ENCODE results near the gene CHRNB1. TPM values are rescaled to one million over a fixed set of nuclear protein-coding genes. Genes with fewer than 3 reads are reported as not detected.

Gene CHRNB1
- total RNA-seq, 1 experiment from 2014 or later: 12.7 TPM

DNA sequence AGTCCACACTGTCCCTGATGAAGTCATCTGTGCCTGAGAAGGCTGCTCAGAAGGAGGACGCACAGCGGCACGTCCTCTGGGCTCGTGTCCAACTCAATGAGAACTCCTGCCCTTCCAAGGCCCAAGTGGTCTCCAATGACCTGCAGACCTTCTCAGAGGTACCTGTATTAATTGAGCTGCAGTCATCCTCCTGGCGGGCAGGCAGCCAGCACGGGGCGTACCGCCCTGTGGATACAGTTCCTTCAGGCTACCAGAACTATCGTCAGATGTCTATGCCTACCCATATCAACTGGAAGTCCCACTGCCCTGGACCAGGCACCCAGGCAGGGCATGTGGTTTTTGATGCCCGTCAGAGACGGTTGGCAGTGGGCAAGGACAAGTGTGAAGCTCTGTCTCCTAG lies 12.6 kb upstream of the CHRNB1 start:
- DNase-seq: no peak
- TF ChIP-seq, protein P1, sequence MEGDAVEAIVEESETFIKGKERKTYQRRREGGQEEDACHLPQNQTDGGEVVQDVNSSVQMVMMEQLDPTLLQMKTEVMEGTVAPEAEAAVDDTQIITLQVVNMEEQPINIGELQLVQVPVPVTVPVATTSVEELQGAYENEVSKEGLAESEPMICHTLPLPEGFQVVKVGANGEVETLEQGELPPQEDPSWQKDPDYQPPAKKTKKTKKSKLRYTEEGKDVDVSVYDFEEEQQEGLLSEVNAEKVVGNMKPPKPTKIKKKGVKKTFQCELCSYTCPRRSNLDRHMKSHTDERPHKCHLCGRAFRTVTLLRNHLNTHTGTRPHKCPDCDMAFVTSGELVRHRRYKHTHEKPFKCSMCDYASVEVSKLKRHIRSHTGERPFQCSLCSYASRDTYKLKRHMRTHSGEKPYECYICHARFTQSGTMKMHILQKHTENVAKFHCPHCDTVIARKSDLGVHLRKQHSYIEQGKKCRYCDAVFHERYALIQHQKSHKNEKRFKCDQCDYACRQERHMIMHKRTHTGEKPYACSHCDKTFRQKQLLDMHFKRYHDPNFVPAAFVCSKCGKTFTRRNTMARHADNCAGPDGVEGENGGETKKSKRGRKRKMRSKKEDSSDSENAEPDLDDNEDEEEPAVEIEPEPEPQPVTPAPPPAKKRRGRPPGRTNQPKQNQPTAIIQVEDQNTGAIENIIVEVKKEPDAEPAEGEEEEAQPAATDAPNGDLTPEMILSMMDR (conservative IDR thresholded peaks at IDR 0.05): no peak
- no CpG with 5 or more reads among the region's 11 CpGs for WGBS (ENCODE audit: extremely low coverage, insufficient read length, low lambda C conversion rate)

More for the DNA sequence above, 12.6 kb upstream of the CHRNB1 start:
- Mint-ChIP-seq H3K36me3 (ENCODE audit: insufficient read depth in 1 of 3, low read depth in 3 of 3) (no peaks in the 10 kb centered on the region), H3K9me3 (no peaks in the 10 kb centered on the region; a peak in 1 of 5 replicates), H3K4me1 (peaks cover 5% of the 10 kb centered on the region in 2 experiments; a peak in 3 of 4 replicates), H3K4me3 (no peak overlapping the region), H3K27ac (no peak overlapping the region), H3K27me3 (ENCODE audit: low read depth) (peaks cover 15% of the 10 kb centered on the region)
- Histone ChIP-seq H3T11ph (ENCODE audit: low read length) (no peak overlapping the region), H3K18ac (ENCODE audit: insufficient read length, low read depth, low read length) (no peak overlapping the region), H3K4me2 (ENCODE audit: insufficient read depth, insufficient read length, low read length) (no peak overlapping the region), H3K27me3 (ENCODE audit: insufficient read depth, low read length) (no peaks in the 10 kb centered on the region; the same call in 1 of the 2 replicates), H3K4me1 (ENCODE audit: insufficient read depth, low read length) (no peaks in the 10 kb centered on the region), H3K79me1 (ENCODE audit: insufficient read depth, low read depth, low read length, poor library complexity, severe bottlenecking) (no peaks in the 10 kb centered on the region), H3K79me2 (ENCODE audit: insufficient read depth, low read length) (no peaks in the 10 kb centered on the region), H2BK5ac (ENCODE audit: insufficient read length, low read length) (no peak overlapping the region), H4K20me1 (ENCODE audit: control insufficient read depth, insufficient read depth, insufficient read length) (no peaks in the 10 kb centered on the region), H3K9me3 (ENCODE audit: control insufficient read depth, low read depth, low read length) (no peaks in the 10 kb centered on the region), H3K9ac (ENCODE audit: extremely low read depth, insufficient read length, low read length) (no peak overlapping the region), H3K56ac (ENCODE audit: insufficient read length, low read depth, low read length) (no peak overlapping the region), H2AK5ac (ENCODE audit: insufficient read length, low read length) (no peak overlapping the region), H4K8ac (replicated peaks; ENCODE audit: insufficient read length, low read depth, low read length) (no peak overlapping the region), H2BK12ac (ENCODE audit: insufficient read length, low read depth, low read length) (no peak overlapping the region), H3K4ac (ENCODE audit: low read depth, low read length) (no peak overlapping the region), H3K14ac (ENCODE audit: insufficient read depth, low read length) (no peak overlapping the region), H2BK120ac (ENCODE audit: low read depth, low read length, poor library complexity, severe bottlenecking) (no peak overlapping the region), H2BK20ac (ENCODE audit: low read depth, low read length, poor library complexity, severe bottlenecking) (no peak overlapping the region), H2BK15ac (ENCODE audit: low read depth, low read length) (no peak overlapping the region), H4K5ac (ENCODE audit: insufficient read length, low read depth, low read length) (no peak overlapping the region), H2AFZ (ENCODE audit: low read length) (no peak overlapping the region), H3K23ac (ENCODE audit: insufficient read length, low read depth, low read length) (no peak overlapping the region), H3K23me2 (ENCODE audit: insufficient read length, low read depth, low read length, poor library complexity, severe bottlenecking) (peaks cover 9% of the 10 kb centered on the region), H4K91ac (ENCODE audit: insufficient read length, low read depth, low read length) (no peak overlapping the region), H3K27ac (ENCODE audit: insufficient read length, low read depth, low read length) (no peak overlapping the region)
